DMS153 treated with DMSO at 0.1 percent for 48 hours (cell line): ENCODE measurements around the gene PIPOX.
"Not testable (repeated sequence)": the region's sequence is repeated elsewhere in the genome, so short reads cannot be mapped to it uniquely, and the experiment has no call there.

ENCODE experiments used
- DNase-seq: peaks from one replicate; lab custom pipeline; 2025; ENCODE audit not compliant: unreplicated experiment; lab: John Stamatoyannopoulos, UW

The PIPOX gene

GRCh38 chr17:29074488-29074887 lies 31.5 kb downstream of the PIPOX start:
- DNase-seq, result no peak

GRCh38 chr17:29076087-29076486 lies 33.1 kb downstream of the PIPOX start:
- DNase-seq, result no peak

GRCh38 chr17:29076722-29077121 lies 33.8 kb downstream of the PIPOX start:
- no peak for DNase-seq

GRCh38 chr17:29077320-29077719 lies 34.4 kb downstream of the PIPOX start:
- no peak for DNase-seq

DNA sequence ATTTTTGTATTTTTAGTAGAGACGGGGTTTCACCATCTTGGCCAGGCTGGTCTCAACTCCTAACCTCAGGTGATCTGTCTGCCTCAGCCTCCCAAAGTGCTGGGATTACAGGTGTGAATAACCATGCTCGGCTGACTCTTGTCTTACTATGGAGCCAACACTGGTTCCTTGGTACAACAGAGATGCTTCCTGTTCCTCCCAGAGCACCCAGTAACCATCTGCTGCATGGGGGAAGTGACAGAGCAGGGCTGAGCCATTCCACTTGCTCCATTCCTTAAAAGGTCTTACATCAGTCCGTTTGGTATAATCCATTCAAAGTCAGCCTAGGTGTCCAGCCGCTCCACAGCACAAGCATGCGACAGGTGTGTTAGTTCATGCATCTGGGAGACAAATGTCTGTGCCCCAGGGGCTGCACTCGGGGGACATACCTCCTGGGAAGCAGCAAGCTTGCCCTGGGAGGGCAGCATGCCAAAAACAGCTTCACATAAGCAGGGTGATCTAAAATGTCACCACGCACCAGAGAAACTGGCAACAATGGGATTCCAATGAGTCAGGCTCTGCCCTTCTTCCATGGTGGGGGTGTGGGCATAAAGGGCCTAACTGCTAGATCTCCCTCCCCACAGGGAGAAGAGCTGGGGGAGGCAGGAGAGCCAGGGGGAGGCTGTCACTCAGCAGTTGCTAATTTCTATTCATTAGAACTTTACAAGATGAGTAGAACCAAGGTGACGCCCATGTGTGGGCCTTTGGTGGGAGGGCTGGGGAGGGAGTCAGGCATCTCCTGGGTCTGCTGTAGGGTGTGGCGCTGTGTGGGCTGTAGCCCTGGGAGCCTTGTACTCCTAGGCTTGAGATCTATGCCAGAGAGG lies 35.5 kb downstream of the PIPOX start:
- no peak for DNase-seq

- no peak for DNase-seq
Observed at GRCh38 chr17:29079433-29079832, 36.5 kb downstream of the PIPOX start.

DNA sequence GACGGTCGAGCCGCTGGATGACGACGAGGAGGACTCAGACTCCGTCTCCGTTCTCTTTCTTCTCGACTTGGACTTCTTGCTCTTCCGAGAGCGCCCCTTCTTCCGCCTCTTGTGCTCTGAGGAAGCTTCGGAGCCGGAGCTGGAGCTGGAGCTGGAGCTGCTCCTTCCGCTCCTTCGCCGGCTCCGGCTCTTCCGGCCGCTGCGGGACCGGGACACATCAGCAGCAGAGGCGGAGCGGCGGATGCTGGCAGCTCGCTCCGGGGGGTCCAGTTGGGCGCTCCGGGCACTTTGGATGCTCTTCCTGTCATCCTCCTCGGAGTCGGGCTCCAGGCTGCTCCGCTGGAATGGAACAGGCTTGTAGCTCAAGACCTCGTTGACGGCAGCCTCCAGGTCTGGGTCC lies 36.9 kb downstream of the PIPOX start:
- no peak for DNase-seq

DNA sequence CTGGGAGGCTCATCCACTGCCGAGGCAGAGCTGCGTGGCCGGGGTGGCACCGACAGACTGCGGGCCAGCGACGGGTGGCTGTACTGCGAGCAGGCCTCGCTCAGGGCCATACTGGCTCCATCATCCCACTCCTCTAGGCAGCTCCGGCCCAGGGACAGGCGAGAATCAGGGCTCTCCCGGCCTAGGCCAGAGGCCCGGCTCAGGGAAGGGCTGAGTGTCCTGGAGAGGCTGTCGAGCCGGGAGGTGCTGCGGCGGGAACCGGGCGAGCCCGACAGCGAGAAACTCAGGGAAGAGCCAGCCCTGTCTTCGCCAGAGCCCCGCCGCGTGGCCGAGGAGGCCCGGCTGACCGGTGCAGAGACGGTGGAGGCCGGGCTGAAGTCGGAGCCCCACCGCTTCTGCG lies 37.4 kb downstream of the PIPOX start:
- no peak for DNase-seq

DNA sequence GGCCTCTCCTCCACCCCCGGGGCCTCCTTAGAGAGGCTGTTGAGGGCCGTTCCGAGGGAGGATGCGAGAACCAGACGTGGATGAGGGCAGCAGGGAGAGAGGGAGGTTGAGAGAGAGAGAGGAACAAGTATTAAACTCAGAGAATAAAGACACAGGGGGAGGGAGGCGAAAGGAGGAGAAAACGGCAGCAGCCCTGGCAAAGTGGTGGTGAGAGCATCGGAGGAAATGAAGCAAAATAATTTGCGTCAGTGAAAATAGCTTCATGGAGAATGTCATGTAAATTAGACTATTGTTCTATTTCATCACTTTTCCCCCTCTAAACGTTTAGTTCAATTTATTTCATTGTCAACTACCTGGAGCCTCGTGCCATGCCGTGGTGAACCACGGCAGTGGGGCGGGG lies 38.0 kb downstream of the PIPOX start:
- DNase-seq, result no peak

GRCh38 chr17:29084541-29085146 lies 41.7 kb downstream of the PIPOX start:
- DNase-seq, result peak; percentile 94

- DNase-seq, result no peak
Observed at GRCh38 chr17:29085223-29085622, 42.3 kb downstream of the PIPOX start.

- no peak for DNase-seq
Observed at GRCh38 chr17:29086628-29087332, 43.8 kb downstream of the PIPOX start.

DNA sequence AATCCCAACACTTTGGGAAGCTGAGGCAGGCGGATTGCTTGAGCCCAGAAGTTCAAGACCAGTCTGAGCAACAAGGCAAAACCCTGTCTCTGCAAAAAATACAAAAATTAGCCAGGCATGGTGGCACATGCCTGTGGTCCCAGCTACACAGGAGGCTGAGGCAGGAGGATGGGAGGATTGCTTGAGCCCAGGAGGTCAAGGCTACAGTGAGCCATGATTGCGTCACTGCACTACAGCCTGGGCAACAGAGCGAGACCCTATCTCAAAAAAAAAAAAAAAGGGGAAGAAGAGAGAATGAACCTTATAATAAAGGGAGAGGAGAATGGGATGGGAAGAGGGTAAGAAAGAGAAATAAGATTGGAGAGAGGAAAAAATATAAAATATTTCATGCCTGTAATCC lies 45.8 kb downstream of the PIPOX start:
- not testable (repeated sequence) for DNase-seq

GRCh38 chr17:29089601-29090044 lies 46.7 kb downstream of the PIPOX start:
- DNase-seq, result peak; percentile 55

- no peak for DNase-seq
Observed at GRCh38 chr17:29090108-29090507, 47.2 kb downstream of the PIPOX start.

GRCh38 chr17:29090750-29091605 lies 48.0 kb downstream of the PIPOX start:
- DNase-seq, result no peak

DNA sequence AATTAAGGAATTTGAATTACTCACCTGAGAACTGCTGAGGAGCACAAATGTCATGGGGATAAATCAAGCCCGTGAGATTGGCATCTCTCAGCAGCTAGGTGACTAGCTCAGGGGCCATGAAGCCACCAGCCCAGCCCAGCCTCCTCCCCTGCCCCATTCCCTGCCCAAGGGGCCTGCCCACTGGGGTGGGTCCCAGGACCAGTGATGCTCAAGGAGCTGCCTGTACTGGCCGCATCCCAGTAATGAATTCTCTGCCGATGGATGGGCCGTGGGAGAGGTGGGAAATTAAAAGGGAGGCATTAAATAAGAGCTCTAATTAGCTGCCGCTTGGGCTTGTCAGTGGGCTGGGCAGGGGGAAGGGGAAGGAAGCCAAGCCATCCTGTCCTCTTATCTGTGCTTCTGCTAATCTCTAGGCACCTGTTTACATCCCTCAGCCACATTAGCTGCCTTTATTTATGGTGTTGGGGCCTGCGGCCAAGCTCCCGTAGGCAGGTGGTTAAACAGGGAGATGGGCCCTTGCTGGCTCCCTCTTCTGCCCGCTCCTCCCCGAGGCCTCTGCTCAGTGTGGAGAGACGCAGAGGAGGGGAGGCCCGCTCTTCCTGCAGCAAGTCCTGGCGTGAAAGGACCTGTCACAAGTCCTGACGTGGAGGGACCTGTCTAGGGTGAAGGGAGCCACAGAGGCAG lies 48.8 kb downstream of the PIPOX start:
- peak; percentile 92 for DNase-seq

- DNase-seq, result no peak
Observed at GRCh38 chr17:29093090-29093871, 50.3 kb downstream of the PIPOX start.

- no peak for DNase-seq
Observed at GRCh38 chr17:29094101-29094708, 51.3 kb downstream of the PIPOX start.
